ENCODE data around the gene PRCP.
A peak's percentile ranks its signal among the peaks of the same experiment; 100 is the strongest.
"Not testable (repeated sequence)": the region's sequence is repeated elsewhere in the genome, so short reads cannot be mapped to it uniquely, and the experiment has no call there.

Gene PRCP

DNA sequence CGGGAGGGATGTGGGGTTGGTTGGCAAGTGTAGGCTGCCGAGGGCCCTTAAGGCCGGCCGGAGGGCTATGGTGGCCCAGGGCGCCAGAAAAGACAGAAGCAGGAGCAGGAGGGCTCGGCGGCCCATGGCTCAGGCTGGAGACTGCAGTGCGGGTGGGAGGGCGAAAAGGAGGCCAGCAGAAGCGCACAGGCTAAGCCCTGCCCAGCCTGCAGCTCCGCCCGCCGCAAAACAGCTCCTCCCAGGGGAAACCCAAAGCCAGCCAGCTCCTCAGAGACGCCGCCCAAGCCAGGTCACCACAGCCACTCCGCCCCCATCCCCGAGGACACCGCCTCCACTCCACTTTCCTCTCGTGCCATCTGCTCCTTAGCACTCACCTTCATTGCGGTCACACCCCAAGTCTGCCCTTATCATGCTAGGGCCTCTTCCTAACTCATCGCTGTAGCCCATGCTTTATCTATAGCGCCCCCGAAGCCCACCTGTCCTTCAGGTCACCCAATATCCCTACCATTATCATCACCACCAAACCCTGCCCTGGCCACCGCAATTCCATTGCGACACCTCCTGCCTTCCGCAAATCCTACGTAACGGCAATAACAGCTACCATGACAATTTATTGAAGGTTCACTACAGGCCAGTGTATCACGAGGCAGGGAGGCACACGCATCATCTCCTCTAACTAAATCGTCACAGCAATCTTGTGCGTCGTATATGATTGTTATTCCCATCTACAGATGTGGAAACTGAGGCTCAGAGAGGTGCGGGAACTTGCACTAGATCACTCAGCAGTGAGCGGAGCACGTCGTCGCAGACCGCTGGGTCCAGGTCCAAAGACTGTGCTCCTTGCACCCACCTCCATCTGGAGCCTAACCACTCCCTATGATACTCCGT is at the start of gene PRCP:
PRCP (minus strand) TSS at position 154 of the 888 bp plus-strand sequence; CDS start at position 126, 28 bp downstream.
- TF ChIP-seq CTCF (conservative IDR thresholded peaks at IDR 0.05; ENCODE audit: control insufficient read depth, insufficient read depth, low read depth, low read length): no peak
- peak within 1 kb of the TSS; percentile 87 for H3K4me3 ChIP-seq (ENCODE audit: control insufficient read depth, low read depth, low read length)
- peak; percentile 86 for DNase-seq (ENCODE audit: low read depth)

- no peak for DNase-seq (ENCODE audit: low read depth)
- no peak overlapping the region for H3K4me3 ChIP-seq (ENCODE audit: control insufficient read depth, low read depth, low read length)
- TF ChIP-seq CTCF (conservative IDR thresholded peaks at IDR 0.05; ENCODE audit: control insufficient read depth, insufficient read depth, low read depth, low read length): no peak
Observed at GRCh38 chr11:82949352-82949751, 49.1 kb upstream of the PRCP start.

DNA sequence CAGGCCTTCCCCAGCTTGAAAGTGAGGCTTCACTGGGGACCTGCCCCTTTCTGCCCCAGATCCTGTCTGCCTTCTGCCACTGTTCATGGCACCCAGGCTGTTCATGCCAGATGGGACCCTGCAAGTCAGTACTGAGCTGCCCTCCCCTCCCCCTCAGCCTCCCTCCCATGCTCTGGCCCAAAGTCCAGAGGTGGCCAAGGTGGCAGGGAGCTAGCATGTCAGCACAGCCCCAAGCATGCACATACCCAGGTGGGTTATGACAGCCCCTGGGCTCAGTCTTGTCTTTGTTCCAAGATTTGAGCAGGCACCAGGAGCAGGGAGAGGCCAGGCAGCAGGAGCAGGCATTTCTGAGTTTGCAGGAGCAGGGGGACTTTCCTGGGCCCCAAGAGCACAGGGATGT is 45.5 kb upstream of the PRCP start:
- no peak for DNase-seq (ENCODE audit: low read depth)
- no peak overlapping the region for H3K4me3 ChIP-seq (ENCODE audit: control insufficient read depth, low read depth, low read length)
- no peak for TF ChIP-seq CTCF (conservative IDR thresholded peaks at IDR 0.05; ENCODE audit: control insufficient read depth, insufficient read depth, low read depth, low read length)

- DNase-seq (ENCODE audit: low read depth); H3K4me3 ChIP-seq (ENCODE audit: control insufficient read depth, low read depth, low read length): not testable (repeated sequence)
Observed at GRCh38 chr11:82945041-82945440, 44.8 kb upstream of the PRCP start.

DNA sequence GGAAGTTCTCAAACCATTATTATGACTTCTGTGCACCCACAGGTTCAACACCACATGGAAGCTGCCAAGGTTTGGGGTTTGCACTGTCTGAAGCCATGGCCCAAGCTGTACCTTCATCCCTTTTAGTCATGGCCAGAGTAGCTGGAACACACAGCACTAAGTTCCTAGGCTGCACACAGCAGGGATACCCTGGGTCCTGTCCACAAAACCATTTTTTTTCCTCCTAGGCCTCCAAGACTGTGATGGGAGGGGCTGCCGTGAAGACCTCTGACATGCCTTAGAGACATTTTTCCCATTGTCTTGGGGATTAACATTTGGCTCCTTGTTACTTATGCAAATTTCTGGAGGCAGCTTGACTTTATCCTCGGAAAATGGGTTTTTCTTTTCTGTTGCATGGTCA is 44.0 kb upstream of the PRCP start:
- TF ChIP-seq CTCF (conservative IDR thresholded peaks at IDR 0.05; ENCODE audit: control insufficient read depth, insufficient read depth, low read depth, low read length): no peak
- DNase-seq (ENCODE audit: low read depth): no peak
- no peak overlapping the region for H3K4me3 ChIP-seq (ENCODE audit: control insufficient read depth, low read depth, low read length)

DNA sequence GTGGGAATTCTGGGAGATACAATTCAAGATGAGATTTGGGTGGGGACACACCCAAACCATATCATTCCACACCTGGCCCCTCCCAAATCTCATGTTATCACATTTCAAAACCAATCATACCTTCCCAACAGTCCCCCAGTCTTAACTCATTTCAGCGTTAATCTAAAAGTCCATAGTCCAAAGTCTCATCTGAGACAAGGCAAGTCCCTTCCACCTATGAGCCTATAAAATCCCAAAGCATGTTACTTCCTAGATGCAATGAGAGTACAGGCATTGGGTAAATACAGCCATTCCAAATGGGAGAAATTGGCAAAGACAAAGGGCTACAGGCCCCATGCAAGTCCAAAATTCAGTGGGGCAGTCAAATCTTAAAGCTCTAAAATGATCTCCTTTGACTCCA is 43.2 kb upstream of the PRCP start:
- not testable (repeated sequence) for H3K4me3 ChIP-seq (ENCODE audit: control insufficient read depth, low read depth, low read length); DNase-seq (ENCODE audit: low read depth)

- TF ChIP-seq CTCF (conservative IDR thresholded peaks at IDR 0.05; ENCODE audit: control insufficient read depth, insufficient read depth, low read depth, low read length): no peak
- no peak for DNase-seq (ENCODE audit: low read depth)
- no peak overlapping the region for H3K4me3 ChIP-seq (ENCODE audit: control insufficient read depth, low read depth, low read length)
Observed at GRCh38 chr11:82942376-82942775, 42.1 kb upstream of the PRCP start.

- no peak for DNase-seq (ENCODE audit: low read depth)
- no peak for TF ChIP-seq CTCF (conservative IDR thresholded peaks at IDR 0.05; ENCODE audit: control insufficient read depth, insufficient read depth, low read depth, low read length)
- H3K4me3 ChIP-seq (ENCODE audit: control insufficient read depth, low read depth, low read length): no peak overlapping the region
Observed at GRCh38 chr11:82939456-82939855, 39.2 kb upstream of the PRCP start.

Measured in fibroblast of mammary gland (primary cell).